Right lobe of liver (tissue), 6 donors: ENCODE data around the gene FLNA. TPM values are rescaled to one million over a fixed set of nuclear protein-coding genes. Genes with fewer than 3 reads are reported as not detected.
A peak's percentile ranks its signal among the peaks of the same experiment; 100 is the strongest.

Source experiments
- ATAC-seq, 4 donors: fragments of 200-7000 bp; cut with Tn5 transposase; one replicate each; pipeline ENCODE4 v1.9.1; 2020; ENCODE audit warnings: mild to moderate bottlenecking in 4 of 4, moderate library complexity in 4 of 4
- DNase-seq, 3 donors: peaks; one replicate each; pipeline ENCODE4 v3.0.0-alpha.2; 2020
- H3K27ac ChIP-seq, 3 donors: fragments of 200-600 bp; one replicate each; pipeline ENCODE4 v1.8.0; 2022
- H3K27me3 ChIP-seq, 2 donors: fragments of 200-600 bp; one replicate each; pipeline ENCODE4 v1.8.0; 2022
- H3K36me3 ChIP-seq, 4 donors: fragments of 200-600 bp; sonication (generic) in 1 of 4; one replicate each; pipeline versions ENCODE4 v1.5.1 to v1.8.0; 2017 to 2022; ENCODE audit warnings: control low read depth in 1 of 4
- H3K4me1 ChIP-seq, 4 donors: fragments of 200-600 bp; sonication (generic) in 1 of 4; one replicate each; pipeline versions ENCODE4 v1.5.1 to v1.8.0; 2017 to 2022; ENCODE audit warnings: control low read depth in 1 of 4
- H3K4me3 ChIP-seq, 3 donors: fragments of 200-600 bp; one replicate each; pipeline ENCODE4 v1.8.0; 2022
- H3K9me3 ChIP-seq, 4 donors: fragments of 200-600 bp; sonication (generic) in 1 of 4; one replicate each; pipeline versions ENCODE4 v1.5.1 to v1.8.0; 2017 to 2022; ENCODE audit warnings: control low read depth in 1 of 4
- POLR2A ChIP-seq: fragments of 450-650 bp; IDR thresholded peaks from one replicate; pipeline ENCODE4 v1.6.1; 2017; ENCODE audit warnings: antibody characterized with exemption, mild to moderate bottlenecking
- WGBS: methylation state at CpG from one replicate; pipeline ENCODE4 v1.1.6; 2018; ENCODE audit warnings: low coverage, low lambda C conversion rate; ENCODE audit not compliant: insufficient coverage; ENCODE audit errors: missing lambda C conversion rate; 5-methylcytosine and 5-hydroxymethylcytosine counted together
- intact Hi-C, 2 donors: fragments of 100-400 bp; cut with DNase I; formaldehyde crosslinking; loops; one replicate each; pipeline versions ENCODE4 v1.11.2 to v1.14.1; 2022
- long read RNA-seq: library from polyadenylated mRNA; unstranded; transcript quantifications from one replicate; pipeline ENCODE4 v2.0.0, GENCODE V29; 2019
- total RNA-seq, 6 experiments: library from RNA; depleted of rRNA in 2 of 6; stranded (reverse); fragments of >200 nt in 2 of 6; fragmentation: NEBNext Ultra II Directional in 3 of 6; extraction: Animal tissue kit (Norgen Biotek cat#: 25700) in 3 of 6; gene quantifications; one replicate each; pipeline versions ENCODE4 v1.1.0 to v1.2.4, GENCODE V29; 2016 to 2023
- TF ChIP-seq, protein P1 (sequence below), 4 donors: fragments of 200-600 bp in 3 of 4; fragments of 450-650 bp in 1 of 4; IDR thresholded peaks; one replicate each; pipeline versions ENCODE4 v1.5.1 to v1.8.0; 2016 to 2022; ENCODE audit warnings: antibody characterized with exemption in 4 of 4, mild to moderate bottlenecking in 2 of 4
- donor health status: DM: no; HTN: yes; CAD: no.
- donor health status: DM: no; HTN: no; CAD: no.
- donor health status: DM: no; HTN: no; CAD: no.
- donor health status: DM: no; HTN: yes; CAD: no.
- donor health status: DM: no; HTN: yes; CAD: no.

Gene FLNA, protein sequence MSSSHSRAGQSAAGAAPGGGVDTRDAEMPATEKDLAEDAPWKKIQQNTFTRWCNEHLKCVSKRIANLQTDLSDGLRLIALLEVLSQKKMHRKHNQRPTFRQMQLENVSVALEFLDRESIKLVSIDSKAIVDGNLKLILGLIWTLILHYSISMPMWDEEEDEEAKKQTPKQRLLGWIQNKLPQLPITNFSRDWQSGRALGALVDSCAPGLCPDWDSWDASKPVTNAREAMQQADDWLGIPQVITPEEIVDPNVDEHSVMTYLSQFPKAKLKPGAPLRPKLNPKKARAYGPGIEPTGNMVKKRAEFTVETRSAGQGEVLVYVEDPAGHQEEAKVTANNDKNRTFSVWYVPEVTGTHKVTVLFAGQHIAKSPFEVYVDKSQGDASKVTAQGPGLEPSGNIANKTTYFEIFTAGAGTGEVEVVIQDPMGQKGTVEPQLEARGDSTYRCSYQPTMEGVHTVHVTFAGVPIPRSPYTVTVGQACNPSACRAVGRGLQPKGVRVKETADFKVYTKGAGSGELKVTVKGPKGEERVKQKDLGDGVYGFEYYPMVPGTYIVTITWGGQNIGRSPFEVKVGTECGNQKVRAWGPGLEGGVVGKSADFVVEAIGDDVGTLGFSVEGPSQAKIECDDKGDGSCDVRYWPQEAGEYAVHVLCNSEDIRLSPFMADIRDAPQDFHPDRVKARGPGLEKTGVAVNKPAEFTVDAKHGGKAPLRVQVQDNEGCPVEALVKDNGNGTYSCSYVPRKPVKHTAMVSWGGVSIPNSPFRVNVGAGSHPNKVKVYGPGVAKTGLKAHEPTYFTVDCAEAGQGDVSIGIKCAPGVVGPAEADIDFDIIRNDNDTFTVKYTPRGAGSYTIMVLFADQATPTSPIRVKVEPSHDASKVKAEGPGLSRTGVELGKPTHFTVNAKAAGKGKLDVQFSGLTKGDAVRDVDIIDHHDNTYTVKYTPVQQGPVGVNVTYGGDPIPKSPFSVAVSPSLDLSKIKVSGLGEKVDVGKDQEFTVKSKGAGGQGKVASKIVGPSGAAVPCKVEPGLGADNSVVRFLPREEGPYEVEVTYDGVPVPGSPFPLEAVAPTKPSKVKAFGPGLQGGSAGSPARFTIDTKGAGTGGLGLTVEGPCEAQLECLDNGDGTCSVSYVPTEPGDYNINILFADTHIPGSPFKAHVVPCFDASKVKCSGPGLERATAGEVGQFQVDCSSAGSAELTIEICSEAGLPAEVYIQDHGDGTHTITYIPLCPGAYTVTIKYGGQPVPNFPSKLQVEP (N-terminal part only)
- total RNA-seq = 100 to 1,000 TPM in 1 of 6 experiments, 10 to 100 TPM in 5; 46.8 to 124 (median 82.6) TPM
- long read RNA-seq, partial matches to known transcripts = 3 of 3 reads
- long read RNA-seq, other reads (novel, unspliced or antisense) = 0 of 3 reads

DNA sequence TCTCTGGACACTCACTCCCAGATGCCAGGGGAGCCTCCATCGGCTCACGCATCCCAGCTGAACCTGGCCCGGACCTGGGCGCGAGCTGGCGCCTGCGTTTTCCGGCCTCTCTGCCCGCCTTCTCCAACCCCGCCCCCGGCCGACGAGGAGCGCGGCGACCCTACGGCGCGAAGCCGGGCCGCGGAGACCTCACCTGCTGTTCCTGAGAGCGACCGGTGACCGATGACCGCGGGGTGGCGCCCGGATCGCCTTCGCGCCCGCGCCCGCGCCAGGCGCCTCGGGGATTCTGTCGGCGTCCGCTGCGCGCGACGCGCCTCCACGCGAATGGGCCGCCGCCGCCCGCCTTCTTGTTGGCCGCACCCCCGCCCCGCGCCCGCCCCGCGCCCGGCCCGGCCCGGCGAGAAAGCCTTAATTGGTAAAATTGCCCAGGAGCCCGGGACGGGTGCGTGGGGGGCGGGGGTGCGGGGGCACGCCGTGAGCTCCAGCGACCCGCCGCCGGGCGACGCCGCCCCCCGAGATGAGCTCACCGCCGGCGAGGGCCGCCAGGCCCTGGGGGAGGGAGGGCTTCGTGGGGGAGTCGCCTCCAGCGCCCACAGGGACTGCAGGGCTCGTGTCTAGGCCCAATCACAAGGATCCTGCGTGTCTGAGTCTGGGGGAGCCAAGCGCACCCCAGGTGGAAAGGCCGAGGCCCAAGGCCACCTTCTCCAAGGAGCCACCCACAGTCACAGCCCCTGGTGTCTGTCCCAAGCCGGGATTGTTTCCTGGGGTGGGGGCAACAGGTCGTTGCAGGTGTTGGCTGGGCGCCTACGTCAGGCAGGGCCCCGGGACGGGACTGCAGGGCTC, at the start of gene FLNA:
FLNA (minus strand) TSS at position 322 of the 843 bp plus-strand sequence. CDS start 3,389 bp downstream, outside the sequence.
- intact Hi-C loops = no loop called here
- Histone ChIP-seq H3K27ac (peak within 1 kb of the TSS; percentile 10 to 37 (median 26)), H3K9me3 (no peaks in the 10 kb centered on the region), H3K4me1 (peaks cover 0 to 1% (median 0%) of the 10 kb centered on the region in 4 donors), H3K36me3 (no peaks in the 10 kb centered on the region), H3K27me3 (no peaks in the 10 kb centered on the region), H3K4me3 (peak within 1 kb of the TSS; percentile 9 to 32 (median 31))
- no peak for ATAC-seq
- TF ChIP-seq POLR2A = no peak
- TF ChIP-seq, protein P1, sequence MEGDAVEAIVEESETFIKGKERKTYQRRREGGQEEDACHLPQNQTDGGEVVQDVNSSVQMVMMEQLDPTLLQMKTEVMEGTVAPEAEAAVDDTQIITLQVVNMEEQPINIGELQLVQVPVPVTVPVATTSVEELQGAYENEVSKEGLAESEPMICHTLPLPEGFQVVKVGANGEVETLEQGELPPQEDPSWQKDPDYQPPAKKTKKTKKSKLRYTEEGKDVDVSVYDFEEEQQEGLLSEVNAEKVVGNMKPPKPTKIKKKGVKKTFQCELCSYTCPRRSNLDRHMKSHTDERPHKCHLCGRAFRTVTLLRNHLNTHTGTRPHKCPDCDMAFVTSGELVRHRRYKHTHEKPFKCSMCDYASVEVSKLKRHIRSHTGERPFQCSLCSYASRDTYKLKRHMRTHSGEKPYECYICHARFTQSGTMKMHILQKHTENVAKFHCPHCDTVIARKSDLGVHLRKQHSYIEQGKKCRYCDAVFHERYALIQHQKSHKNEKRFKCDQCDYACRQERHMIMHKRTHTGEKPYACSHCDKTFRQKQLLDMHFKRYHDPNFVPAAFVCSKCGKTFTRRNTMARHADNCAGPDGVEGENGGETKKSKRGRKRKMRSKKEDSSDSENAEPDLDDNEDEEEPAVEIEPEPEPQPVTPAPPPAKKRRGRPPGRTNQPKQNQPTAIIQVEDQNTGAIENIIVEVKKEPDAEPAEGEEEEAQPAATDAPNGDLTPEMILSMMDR (IDR thresholded peaks at IDR 0.05) = peak in 2 of 4 donors; percentile 11 to 36
- WGBS = 42% methylated on average over 44 of the region's 95 CpGs
- DNase-seq = peak in 1 of 3 donors; percentile 59

DNA sequence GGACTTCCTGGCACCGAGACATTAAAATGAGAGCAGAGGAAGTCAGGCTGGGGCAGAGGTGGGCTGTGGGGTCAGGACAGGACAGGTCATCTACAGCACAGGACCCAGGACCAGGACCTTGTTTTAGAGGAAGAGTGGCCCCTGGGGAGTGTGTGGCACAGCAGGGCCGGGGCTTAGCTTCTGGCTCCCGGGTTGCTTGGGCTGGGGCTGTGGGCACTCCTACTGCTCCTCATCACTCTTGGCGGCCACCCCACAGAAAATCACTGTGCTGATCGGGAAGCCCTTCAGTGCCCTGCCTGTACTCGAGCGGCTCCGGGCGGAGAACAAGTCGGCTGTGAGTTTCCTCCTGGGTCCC, 45.9 kb upstream of the FLNA start:
- H3K4me1 ChIP-seq = no peaks in the 10 kb centered on the region
- no peak for DNase-seq
- TF ChIP-seq, protein P1 (IDR thresholded peaks at IDR 0.05) = no peak
- no peak for TF ChIP-seq POLR2A
- no peaks in the 10 kb centered on the region for H3K27me3 ChIP-seq
- intact Hi-C loops = no loop called here
- WGBS = 80% methylated on average over 1 of the region's 10 CpGs
- H3K4me3 ChIP-seq = no peak overlapping the region
- no peaks in the 10 kb centered on the region for H3K9me3 ChIP-seq
- H3K27ac ChIP-seq = no peak overlapping the region
- ATAC-seq = no peak
- no peaks in the 10 kb centered on the region for H3K36me3 ChIP-seq

DNA sequence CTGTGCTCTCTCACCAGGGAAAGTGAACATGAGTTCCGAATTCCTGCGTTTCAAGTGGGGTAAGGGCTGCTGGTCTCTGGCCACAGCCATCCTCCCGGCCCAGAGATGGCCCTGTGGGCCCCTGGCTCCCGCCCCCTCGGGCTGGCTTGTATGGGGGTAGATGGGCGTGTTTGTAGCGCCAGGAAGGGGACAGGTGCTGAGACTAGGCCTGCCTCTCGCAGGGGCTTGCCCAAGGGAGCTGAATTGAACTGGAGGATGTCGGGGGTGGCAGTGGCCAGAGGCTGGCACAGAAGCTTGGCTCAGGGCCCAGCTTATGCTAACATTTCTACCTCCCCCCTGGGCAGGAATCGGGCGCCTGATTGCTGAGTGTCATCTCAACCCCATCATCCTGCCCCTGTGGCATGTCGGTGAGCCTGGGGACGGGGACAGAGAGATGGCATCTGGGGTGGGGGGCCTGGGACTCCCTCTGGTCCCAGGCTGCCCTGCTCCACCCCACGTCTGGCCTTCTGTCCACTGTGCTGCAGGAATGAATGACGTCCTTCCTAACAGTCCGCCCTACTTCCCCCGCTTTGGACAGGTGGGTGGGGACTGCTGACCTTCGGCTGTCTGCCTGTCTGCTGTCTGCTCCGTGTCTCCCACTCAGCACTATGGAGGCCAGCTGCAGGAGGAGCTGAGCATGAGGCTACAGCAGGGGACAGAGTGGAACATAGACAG, 45.4 kb upstream of the FLNA start:
- H3K27ac ChIP-seq = no peak overlapping the region
- H3K27me3 ChIP-seq = no peaks in the 10 kb centered on the region
- DNase-seq = no peak
- no peak for TF ChIP-seq POLR2A
- TF ChIP-seq, protein P1 (IDR thresholded peaks at IDR 0.05) = no peak
- ATAC-seq = peak; percentile 46 to 64 (median 60)
- H3K4me1 ChIP-seq = no peaks in the 10 kb centered on the region
- no peaks in the 10 kb centered on the region for H3K36me3 ChIP-seq
- H3K4me3 ChIP-seq = no peak overlapping the region
- intact Hi-C loops = no loop called here
- H3K9me3 ChIP-seq = no peaks in the 10 kb centered on the region
- 68% methylated on average over 3 of the region's 19 CpGs for WGBS
